ENCODE measurements around the gene TPK1.

- TF ChIP-seq CTCF (IDR thresholded peaks at IDR 0.05; ENCODE audit: poor library complexity, severe bottlenecking) (no peak), EZH2 (IDR thresholded peaks at IDR 0.05; ENCODE audit: borderline replicate concordance, insufficient read depth, low read length, poor library complexity, severe bottlenecking) (no peak), POLR2AphosphoS5 (IDR thresholded peaks at IDR 0.05) (no peak), RAD21 (conservative IDR thresholded peaks at IDR 0.05) (no peak), TAF1 (IDR thresholded peaks at IDR 0.05; ENCODE audit: low read depth) (no peak), REST (IDR thresholded peaks at IDR 0.05; ENCODE audit: borderline replicate concordance) (no peak), SMC3 (conservative IDR thresholded peaks at IDR 0.05; ENCODE audit: poor library complexity) (no peak), EP300 (conservative IDR thresholded peaks at IDR 0.05; ENCODE audit: poor library complexity, severe bottlenecking) (no peak), MXI1 (conservative IDR thresholded peaks at IDR 0.05; ENCODE audit: poor library complexity, severe bottlenecking) (no peak)
These were observed 17.7 kb upstream of the TPK1 start for GRCh38 chr7:144853542-144853941.
